Amygdala (tissue), 56 donors: ENCODE measurements around the gene VRTN.
"Not testable (repeated sequence)": the region's sequence is repeated elsewhere in the genome, so short reads cannot be mapped to it uniquely, and the experiment has no call there.

ENCODE experiments used
- DNase-seq, 56 donors: peaks; one replicate each; lab custom pipeline; 2025; lab: John Stamatoyannopoulos, UW

Gene VRTN

DNA sequence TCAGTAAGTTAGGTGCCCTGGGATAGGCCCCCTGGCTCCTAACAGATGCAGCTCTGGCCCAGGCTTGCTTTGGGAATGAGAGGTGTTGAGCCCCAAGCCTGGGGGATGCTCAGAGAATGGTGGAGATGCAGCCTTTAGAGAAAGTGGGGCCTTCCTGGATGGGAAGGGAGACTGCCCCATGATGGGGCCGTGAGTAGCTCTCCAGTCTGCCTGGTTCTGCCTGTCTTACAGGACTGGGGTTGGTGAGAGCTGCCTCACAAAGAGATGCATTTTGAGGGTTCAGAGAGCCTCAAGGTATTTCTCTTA, 523 bp upstream of the VRTN start:
- DNase-seq, result no peak

DNA sequence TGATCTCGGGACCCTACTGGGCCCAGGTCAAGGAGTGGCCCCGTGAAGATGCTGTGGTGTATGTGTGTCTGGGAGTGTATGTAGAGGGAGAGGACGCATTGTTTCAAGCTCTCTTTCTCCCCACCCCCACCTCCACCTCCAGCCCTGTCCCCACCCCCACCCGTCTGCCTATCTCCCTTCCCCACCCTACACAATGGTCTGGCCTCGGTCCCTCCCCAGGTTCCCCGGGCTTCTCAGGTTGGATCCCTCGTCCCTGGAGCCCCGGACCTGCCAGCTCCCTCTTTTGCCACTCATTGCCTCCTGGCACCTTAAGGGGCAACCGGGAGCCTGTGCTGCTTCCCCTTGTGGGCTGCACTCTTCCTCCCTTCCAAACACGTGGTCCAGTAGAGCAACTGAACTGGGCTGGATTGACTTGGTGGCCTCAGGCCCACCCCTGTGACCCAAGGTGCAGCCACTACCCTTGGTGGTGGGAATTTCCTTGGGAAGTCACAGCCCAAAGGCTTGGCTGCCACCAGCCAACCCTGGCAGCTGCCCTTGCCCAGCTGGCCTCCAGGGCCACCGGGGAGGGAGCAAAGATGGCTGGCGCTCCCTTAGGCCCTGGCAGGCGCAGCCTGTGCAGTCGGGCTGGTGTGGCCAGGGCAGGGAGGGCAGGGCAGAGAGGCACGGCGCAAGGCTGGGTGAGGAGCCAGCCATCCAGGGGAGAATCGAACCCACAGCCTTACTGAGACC, 628 bp downstream of the VRTN start:
- no peak for DNase-seq

GRCh38 chr14:74349757-74350156, 1.5 kb downstream of the VRTN start:
- no peak for DNase-seq

GRCh38 chr14:74350211-74350927, 2.1 kb downstream of the VRTN start:
- no peak for DNase-seq

DNA sequence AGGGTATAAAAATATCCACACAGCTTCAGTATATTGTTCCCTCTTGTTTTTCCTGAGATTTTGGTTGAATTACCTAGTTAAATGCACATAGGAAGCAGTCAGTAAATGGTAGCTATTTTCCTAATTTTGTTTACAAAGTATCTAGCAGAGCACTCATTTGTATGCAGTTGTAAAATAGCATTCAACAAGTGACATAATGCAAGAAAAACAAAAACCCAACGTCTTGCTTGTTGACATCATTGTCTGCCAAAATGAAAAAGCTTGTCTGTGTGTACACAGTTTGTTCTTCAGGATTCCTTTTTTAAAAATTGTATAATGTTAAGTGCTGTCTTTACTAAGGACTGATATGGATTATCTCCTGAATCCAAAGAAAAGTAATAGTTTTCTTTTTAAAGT, 2.7 kb downstream of the VRTN start:
- no peak for DNase-seq

DNA sequence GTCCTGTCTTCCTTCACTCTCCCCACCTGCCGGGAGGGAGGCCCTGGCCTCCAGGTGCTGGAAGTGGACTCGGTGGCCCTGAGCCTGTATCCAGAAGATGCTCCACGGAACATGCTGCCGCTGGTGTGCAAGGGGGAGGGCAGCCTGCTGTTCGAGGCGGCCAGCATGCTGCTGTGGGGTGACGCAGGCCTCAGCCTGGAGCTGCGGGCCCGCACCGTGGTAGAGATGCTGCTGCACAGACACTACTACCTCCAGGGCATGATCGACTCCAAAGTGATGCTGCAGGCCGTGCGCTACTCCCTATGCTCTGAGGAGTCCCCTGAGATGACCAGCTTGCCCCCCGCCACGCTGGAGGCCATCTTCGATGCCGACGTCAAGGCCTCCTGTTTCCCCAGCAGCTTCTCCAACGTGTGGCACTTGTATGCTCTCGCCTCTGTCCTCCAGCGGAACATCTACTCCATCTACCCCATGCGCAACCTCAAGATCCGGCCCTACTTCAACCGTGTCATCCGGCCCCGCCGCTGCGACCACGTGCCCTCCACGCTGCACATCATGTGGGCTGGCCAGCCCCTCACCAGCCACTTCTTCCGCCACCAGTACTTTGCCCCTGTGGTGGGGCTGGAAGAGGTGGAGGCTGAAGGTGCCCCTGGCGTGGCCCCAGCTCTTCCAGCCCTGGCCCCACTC, 8.8 kb downstream of the VRTN start:
- no peak for DNase-seq

DNA sequence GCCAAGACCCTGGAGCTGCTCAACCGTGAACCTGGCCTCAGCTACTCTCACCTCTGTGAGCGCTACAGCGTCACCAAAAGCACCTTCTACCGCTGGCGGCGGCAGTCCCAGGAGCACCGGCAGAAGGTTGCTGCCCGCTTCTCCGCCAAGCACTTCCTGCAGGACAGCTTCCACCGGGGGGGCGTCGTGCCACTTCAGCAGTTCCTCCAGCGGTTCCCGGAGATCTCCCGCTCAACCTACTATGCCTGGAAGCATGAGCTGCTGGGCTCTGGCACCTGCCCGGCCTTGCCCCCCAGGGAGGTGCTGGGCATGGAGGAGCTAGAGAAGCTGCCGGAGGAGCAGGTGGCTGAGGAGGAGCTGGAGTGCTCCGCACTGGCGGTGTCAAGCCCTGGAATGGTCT, 9.3 kb downstream of the VRTN start:
- DNase-seq, result no peak

DNA sequence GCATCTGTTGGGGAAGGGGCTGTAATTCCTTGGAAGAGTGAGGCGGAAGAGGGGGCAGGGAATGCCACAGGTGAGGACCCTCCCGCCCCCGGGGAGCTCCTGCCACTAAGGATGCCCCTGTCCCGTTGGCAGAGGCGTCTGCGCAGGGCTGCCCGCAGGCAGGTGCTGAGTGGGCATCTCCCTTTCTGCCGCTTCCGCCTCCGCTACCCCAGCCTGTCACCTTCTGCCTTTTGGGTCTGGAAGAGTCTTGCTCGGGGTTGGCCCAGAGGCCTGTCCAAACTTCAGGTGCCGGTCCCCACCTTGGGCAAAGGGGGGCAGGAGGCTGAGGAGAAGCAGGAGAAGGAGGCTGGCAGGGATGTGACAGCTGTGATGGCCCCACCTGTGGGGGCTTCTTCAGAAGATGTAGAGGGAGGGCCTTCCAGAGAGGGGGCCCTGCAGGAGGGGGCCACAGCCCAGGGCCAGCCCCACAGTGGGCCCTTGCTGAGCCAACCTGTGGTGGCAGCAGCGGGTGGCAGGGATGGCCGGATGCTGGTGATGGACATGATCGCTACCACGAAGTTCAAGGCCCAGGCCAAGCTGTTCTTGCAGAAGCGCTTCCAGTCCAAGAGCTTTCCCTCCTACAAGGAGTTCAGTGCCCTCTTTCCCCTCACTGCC, 10.0 kb downstream of the VRTN start:
- DNase-seq, result no peak

DNA sequence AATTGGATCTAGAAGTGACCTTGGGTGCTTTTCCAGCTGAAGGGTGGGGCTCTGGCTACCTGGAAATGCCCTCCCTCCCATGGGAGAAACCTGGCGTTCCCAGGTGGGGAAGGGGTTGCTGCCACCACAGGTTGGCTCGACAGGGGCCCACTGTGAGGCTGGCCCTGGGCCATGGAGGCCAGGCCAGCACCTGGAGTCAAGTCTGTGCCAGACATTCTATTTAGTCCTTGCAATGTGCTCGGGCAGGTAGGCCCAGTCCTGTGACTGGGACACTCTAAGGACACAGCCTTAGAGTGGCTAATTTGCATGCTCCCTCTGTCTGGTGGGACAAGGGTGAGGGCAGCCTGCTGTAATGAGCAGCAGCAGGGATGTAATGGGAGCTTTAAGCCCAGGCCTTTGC, 11.9 kb downstream of the VRTN start:
- no peak for DNase-seq

GRCh38 chr14:74362361-74362915, 14.2 kb downstream of the VRTN start:
- peak in 51 of 56 donors; percentile 6 to 86 (median 36) for DNase-seq

DNA sequence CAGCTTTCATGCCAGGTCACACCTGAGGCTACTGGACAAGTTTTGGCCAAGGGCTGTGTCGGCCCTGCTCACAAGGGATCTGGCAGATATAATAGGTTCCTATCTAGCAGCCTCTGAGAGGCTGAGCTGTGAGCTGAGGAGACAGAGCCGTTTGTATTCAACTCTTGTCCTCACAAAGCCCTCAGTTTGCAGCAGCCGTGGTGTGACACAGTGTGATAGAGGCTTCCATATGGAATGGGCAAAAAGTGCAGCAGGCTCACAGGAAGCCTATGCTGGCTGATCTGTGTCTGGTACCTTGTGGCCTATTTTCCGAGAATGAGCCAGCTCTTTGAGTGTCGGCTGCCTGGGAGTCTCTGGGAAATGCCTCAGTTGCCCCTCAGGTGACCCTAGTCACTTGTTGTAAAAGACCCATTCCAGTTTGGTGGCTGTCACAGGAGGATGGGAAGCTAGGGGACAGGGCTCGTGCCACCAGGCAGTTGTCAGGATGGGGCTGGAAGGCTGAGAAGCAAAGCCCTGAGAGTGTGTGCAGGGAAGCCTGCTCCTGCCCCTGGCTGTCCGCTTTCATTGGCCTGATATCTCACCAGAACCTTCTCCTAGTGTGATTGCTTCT, 16.1 kb downstream of the VRTN start:
- peak in 9 of 56 donors; percentile 1 to 21 (median 5) for DNase-seq

DNA sequence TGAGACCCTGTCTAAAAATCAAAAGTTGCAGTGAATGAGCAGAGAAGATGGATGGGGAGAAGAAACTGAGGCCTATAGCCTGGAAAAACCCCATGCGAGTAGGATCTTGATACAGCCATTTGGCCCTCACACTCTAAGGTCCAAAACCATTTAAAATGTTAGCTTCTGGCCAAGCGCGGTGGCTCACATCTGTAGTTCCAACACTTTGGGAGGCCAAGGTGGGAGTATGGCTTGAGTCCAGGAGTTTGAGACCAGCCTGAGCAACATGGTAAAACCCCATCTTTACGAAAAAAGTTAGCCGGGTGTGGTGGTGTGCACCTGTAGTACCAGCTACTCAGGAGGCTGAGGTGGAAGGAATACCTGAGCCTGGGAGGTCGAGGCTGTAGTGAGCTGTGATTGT, 19.8 kb downstream of the VRTN start:
- DNase-seq, result no peak

DNA sequence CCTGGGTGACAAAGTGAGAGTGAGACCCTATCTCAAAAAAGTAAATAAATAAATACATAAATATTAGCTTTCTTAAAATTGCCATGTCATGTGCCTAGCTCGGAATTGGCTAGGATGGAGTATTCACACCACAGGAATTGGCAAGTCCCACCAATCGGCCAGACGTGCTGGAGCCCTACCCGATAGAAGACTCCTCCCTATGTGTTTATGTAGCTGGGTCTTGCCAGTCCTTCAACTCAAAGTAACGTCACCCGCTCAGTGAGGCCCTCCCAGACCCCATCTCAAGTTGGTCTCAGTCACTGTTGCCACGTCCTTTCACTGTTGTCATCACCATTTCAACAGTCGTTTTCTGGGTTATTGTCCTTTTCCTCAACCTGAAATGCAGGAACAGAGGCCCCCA, 20.2 kb downstream of the VRTN start:
- no peak for DNase-seq

GRCh38 chr14:74377976-74378690, 29.9 kb downstream of the VRTN start:
- DNase-seq, result no peak

GRCh38 chr14:74380172-74380571, 31.9 kb downstream of the VRTN start:
- DNase-seq, result no peak

DNA sequence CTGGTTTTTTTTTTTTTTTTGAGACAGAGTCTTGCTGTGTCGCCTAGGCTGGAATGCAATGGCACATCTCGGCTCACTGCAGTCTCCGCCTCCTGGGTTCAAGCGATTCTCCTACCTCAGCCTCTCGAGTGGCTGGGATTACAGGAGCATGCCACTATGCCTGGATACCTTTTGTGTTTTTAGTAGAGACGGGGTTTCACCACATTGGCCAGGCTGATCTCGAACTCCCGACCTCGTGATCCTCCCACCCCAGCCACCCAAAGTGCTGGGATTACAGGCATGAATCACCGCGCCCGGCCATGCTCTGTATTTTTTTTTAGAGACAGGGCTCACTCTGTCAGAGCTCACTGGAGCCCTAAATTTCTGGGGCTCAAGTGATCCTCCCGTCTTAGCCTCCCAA, 32.6 kb downstream of the VRTN start:
- DNase-seq, result no peak

DNA sequence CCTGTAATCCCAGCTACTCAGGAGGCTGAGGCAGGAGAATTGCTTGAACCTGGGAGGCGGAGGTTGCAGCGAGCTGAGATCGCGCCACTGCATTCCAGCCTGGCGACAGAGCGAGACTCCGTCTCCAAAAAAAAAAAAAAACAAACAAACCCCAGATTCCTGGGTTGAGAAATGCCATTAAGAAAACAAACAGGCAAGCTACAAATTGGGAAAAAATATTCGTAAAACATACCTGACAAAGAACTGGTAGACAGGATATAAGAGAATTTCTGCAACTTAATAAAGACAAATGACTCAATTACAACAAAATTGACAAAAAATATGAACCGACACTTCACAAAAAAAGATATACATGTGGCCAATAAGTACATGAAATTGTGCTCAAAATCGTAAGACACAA, 33.3 kb downstream of the VRTN start:
- not testable (repeated sequence) for DNase-seq

GRCh38 chr14:74382231-74382630, 34.0 kb downstream of the VRTN start:
- no peak for DNase-seq

GRCh38 chr14:74389980-74390379, 41.7 kb downstream of the VRTN start:
- no peak for DNase-seq

GRCh38 chr14:74390505-74390904, 42.2 kb downstream of the VRTN start:
- not testable (repeated sequence) for DNase-seq
